PC-9 (cell line): ENCODE results near the gene MARCHF3. TPM values are rescaled to one million over a fixed set of nuclear protein-coding genes. Genes with fewer than 3 reads are reported as not detected.

Source experiments
- BruUV-seq: library from RNA; stranded (reverse); fragments of 400-500 nt; replicated peaks from 2 replicates; lab custom pipeline; 2021; lab: Mats Ljungman, UMichigan
- CTCF ChIA-PET: fragments of 300-600 bp; sonication (Branson Sonifier 250); formaldehyde crosslinking; loops from one replicate; lab custom pipeline; 2022; ENCODE audit warnings: antibody characterized with exemption; lab: Charles Lee
- POLR2A ChIA-PET: fragments of 300-600 bp; sonication (Branson Sonifier 250); formaldehyde crosslinking; loops from one replicate; lab custom pipeline; 2022; ENCODE audit warnings: antibody characterized with exemption; ENCODE audit not compliant: unreplicated experiment; lab: Charles Lee
- DNase-seq, 2 experiments: peaks; one replicate each; pipeline versions ENCODE4 v3.0.0 to v3.0.0-alpha.2; 2015 to 2022; ENCODE audit warnings: mixed read lengths in 1 of 2
- H2AFZ ChIP-seq: fragments of 200-600 bp; sonication (generic); 2 replicates; pipeline ENCODE4 v1.8.1; 2017; ENCODE audit warnings: antibody characterized with exemption
- H3F3A ChIP-seq: fragments of 200-600 bp; sonication (generic); 2 replicates; pipeline ENCODE4 v1.8.1; 2017; ENCODE audit warnings: antibody characterized with exemption, mild to moderate bottlenecking, low read depth; ENCODE audit not compliant: insufficient read depth
- H3K27ac ChIP-seq: fragments of 200-600 bp; sonication (generic); 2 replicates; pipeline ENCODE4 v1.6.1; 2016; ENCODE audit warnings: mixed run types
- H3K27me3 ChIP-seq: fragments of 200-600 bp; sonication (generic); 2 replicates; pipeline ENCODE4 v1.6.1; 2016; ENCODE audit warnings: low read depth, mixed run types; ENCODE audit not compliant: insufficient read depth
- H3K36me3 ChIP-seq: fragments of 200-600 bp; sonication (generic); 2 replicates; pipeline ENCODE4 v1.6.1; 2016; ENCODE audit warnings: low read depth, mixed run types
- H3K4me1 ChIP-seq: fragments of 200-600 bp; sonication (generic); replicated peaks from 2 replicates; pipeline ENCODE4 v1.6.1; 2016; ENCODE audit warnings: mixed run types; ENCODE audit not compliant: insufficient read depth
- H3K4me2 ChIP-seq: fragments of 200-600 bp; sonication (generic); 2 replicates; pipeline ENCODE4 v1.6.1; 2017; ENCODE audit warnings: mixed run types
- H3K4me3 ChIP-seq: fragments of 200-600 bp; sonication (generic); 2 replicates; pipeline ENCODE4 v1.6.1; 2016; ENCODE audit warnings: mixed run types
- H3K79me2 ChIP-seq: fragments of 200-600 bp; sonication (generic); 2 replicates; pipeline ENCODE4 v1.6.1; 2017; ENCODE audit warnings: low read depth, mixed run types
- H3K9me2 ChIP-seq: fragments of 200-600 bp; sonication (generic); 2 replicates; pipeline ENCODE4 v1.8.1; 2017; ENCODE audit warnings: mild to moderate bottlenecking; ENCODE audit not compliant: insufficient read depth
- H3K9me3 ChIP-seq: fragments of 200-600 bp; sonication (generic); 2 replicates; pipeline ENCODE4 v1.8.1; 2016; ENCODE audit warnings: low read depth; ENCODE audit not compliant: insufficient read depth
- H4K20me1 ChIP-seq: fragments of 200-600 bp; sonication (generic); 2 replicates; pipeline ENCODE4 v1.8.1; 2017; ENCODE audit not compliant: insufficient read depth
- CTCF ChIP-seq: fragments of 200-600 bp; sonication (generic); conservative IDR thresholded peaks from 2 replicates; pipeline ENCODE4 v1.6.1; 2017; ENCODE audit warnings: mixed run types, antibody characterized with exemption, mild to moderate bottlenecking, moderate library complexity
- EZH2 ChIP-seq: fragments of 200-600 bp; sonication (generic); IDR thresholded peaks from 2 replicates; pipeline ENCODE4 v1.8.0; 2017; ENCODE audit warnings: antibody characterized with exemption, low read depth
- intact Hi-C: fragments of 100-400 bp; cut with micrococcal nuclease; formaldehyde crosslinking; loops from one replicate; pipeline ENCODE4 v1.10.0; 2022; ENCODE audit not compliant: unreplicated experiment
- total RNA-seq: library from RNA; stranded (reverse); gene quantifications from 2 replicates; pipeline ENCODE4 v1.2.3, GENCODE V29; 2021

The MARCHF3 gene
- total RNA-seq, 1 experiment from 2014 or later, result 0.35 TPM

DNA sequence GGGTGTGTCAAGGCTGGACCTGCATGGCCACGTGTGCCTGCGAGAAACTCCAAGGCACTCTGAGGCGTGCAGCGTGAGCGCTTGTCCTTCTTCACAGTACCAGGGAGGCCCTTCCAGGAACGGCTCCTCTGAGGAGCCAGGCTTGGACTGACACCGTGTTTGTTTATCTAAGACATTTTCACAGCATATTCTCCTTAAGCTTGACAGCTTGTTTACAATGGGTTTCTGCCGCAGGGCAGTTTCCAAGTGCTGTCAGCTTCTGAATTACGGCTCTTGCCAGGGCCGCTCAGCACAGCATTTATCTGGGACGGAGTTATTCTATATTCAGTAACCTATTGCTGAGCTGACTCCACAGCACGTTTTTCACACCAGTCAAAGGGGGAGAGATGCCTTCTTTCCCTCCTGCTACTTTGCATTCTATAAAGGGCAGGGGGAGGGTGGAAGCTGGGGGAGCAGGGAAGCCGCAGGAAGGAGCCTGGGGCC, 155.0 kb downstream of the MARCHF3 start:
- Histone ChIP-seq H3K27me3 (no peaks in the 10 kb centered on the region), H2AFZ (no peak overlapping the region), H4K20me1 (no peaks in the 10 kb centered on the region), H3K4me3 (no peak overlapping the region), H3F3A (no peaks in the 10 kb centered on the region), H3K9me3 (no peaks in the 10 kb centered on the region), H3K27ac (no peak overlapping the region), H3K4me1 (no peaks in the 10 kb centered on the region), H3K4me2 (no peak overlapping the region), H3K9me2 (no peaks in the 10 kb centered on the region), H3K36me3 (no peaks in the 10 kb centered on the region), H3K79me2 (no peaks in the 10 kb centered on the region)
- intact Hi-C loops, result no loop called here
- ChIA-PET POLR2A (no interaction called here), CTCF (no interaction called here)
- no peak for DNase-seq
- no TSS peak for BruUV-seq
- no peak for TF ChIP-seq EZH2
- TF ChIP-seq CTCF, result no peak

DNA sequence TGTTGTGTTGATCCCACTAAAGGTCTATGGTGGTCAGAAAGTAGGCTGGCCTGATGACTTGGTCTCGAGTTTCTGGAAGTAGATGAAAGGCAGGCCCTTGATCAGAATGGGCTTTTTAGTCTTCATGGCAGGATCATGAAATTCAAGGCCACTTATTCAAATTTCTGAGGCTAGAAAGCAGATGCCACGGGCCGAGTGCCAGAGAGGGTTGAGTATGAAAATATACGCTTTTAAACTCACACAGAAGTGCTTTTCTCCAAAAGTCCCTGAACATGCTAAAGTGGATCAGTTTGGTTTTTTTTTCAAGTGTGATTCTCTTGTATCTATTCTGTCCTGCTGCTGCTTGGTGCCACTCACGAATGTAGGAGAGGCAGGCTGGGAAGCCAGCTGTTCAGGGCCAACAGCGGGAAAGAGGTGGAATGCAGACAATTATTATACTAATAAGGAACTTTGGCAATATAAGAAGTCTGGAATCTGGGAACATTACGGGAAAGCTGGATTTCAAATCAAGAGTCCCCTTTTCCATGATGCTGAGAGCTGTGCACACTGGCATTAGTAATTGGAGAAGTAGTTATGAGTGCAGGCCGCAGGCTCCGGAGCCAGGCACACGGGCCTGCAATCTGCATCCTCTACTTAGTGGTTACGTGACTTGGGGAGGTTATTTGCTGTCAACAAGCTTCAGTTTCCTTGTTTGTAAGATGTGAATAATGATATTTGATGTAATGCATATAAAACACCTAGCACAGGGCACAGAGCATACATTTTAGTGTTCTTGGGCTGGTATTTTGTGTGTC, 157.6 kb downstream of the MARCHF3 start:
- Histone ChIP-seq H3K27me3 (no peaks in the 10 kb centered on the region), H3K9me3 (no peaks in the 10 kb centered on the region), H3K4me3 (no peak overlapping the region), H3K36me3 (no peaks in the 10 kb centered on the region), H2AFZ (no peak overlapping the region), H3K27ac (no peak overlapping the region), H3K79me2 (no peaks in the 10 kb centered on the region), H3F3A (no peaks in the 10 kb centered on the region), H3K4me2 (no peak overlapping the region), H3K4me1 (no peaks in the 10 kb centered on the region), H4K20me1 (no peaks in the 10 kb centered on the region), H3K9me2 (no peaks in the 10 kb centered on the region)
- POLR2A ChIA-PET, result no interaction called here
- CTCF ChIA-PET, result no interaction called here
- BruUV-seq, result no TSS peak
- no peak for TF ChIP-seq CTCF
- TF ChIP-seq EZH2, result no peak
- DNase-seq, result no peak
- intact Hi-C loops, result no loop called here

- H3K9me2 ChIP-seq, result no peaks in the 10 kb centered on the region
- POLR2A ChIA-PET, result no interaction called here
- H3F3A ChIP-seq, result no peaks in the 10 kb centered on the region
- DNase-seq, result no peak
- no peaks in the 10 kb centered on the region for H3K27me3 ChIP-seq
- no peak overlapping the region for H3K27ac ChIP-seq
- TF ChIP-seq EZH2 (no peak), CTCF (no peak)
- H4K20me1 ChIP-seq, result no peaks in the 10 kb centered on the region
- H3K4me3 ChIP-seq, result no peak overlapping the region
- H3K79me2 ChIP-seq, result no peaks in the 10 kb centered on the region
- no peaks in the 10 kb centered on the region for H3K9me3 ChIP-seq
- CTCF ChIA-PET, result no interaction called here
- BruUV-seq, result no TSS peak
- no peak overlapping the region for H2AFZ ChIP-seq
- no peaks in the 10 kb centered on the region for H3K36me3 ChIP-seq
- no peaks in the 10 kb centered on the region for H3K4me1 ChIP-seq
- no peak overlapping the region for H3K4me2 ChIP-seq
- intact Hi-C loops, result no loop called here
These were observed 158.9 kb downstream of the MARCHF3 start for GRCh38 chr5:126871441-126871840.
